MCF 10A (cell line): ENCODE measurements around the gene DNASE1L1. TPM values are rescaled to one million over a fixed set of nuclear protein-coding genes. Genes with fewer than 3 reads are reported as not detected.

ENCODE experiments used
- BruUV-seq: library from RNA; stranded (reverse); fragments of 400-500 nt; replicated peaks from 2 replicates; lab custom pipeline; 2021; lab: Mats Ljungman, UMichigan
- CTCF ChIA-PET: fragments of 300-600 bp; sonication (Branson Sonifier 250); formaldehyde crosslinking; extraction: SDS; loops from one replicate; lab custom pipeline; 2021; ENCODE audit warnings: antibody characterized with exemption, inconsistent platforms; lab: Yijun Ruan, JAX
- POLR2A ChIA-PET: fragments of 300-600, 350-650 bp; sonication (Branson Sonifier 250); formaldehyde crosslinking; extraction: SDS; loops from one replicate; lab custom pipeline; 2020; ENCODE audit warnings: antibody characterized with exemption, inconsistent platforms; lab: Yijun Ruan, JAX
- DNase-seq: peaks from one replicate; pipeline ENCODE4 v3.0.0-alpha.2; 2018; ENCODE audit not compliant: unreplicated experiment
- H3K27ac Mint-ChIP-seq: one replicate; pipeline ENCODE4 v1.8.0; 2022; ENCODE audit warnings: mild to moderate bottlenecking, low read depth, mixed read lengths; ENCODE audit not compliant: unreplicated experiment
- H3K27me3 Mint-ChIP-seq: one replicate; pipeline ENCODE4 v1.8.0; 2022; ENCODE audit warnings: mixed read lengths; ENCODE audit not compliant: insufficient read depth, unreplicated experiment
- H3K36me3 Mint-ChIP-seq: one replicate; pipeline ENCODE4 v1.8.0; 2022; ENCODE audit warnings: mild to moderate bottlenecking, moderate library complexity, mixed read lengths; ENCODE audit not compliant: insufficient read depth, unreplicated experiment
- H3K4me1 Mint-ChIP-seq: one replicate; pipeline ENCODE4 v1.8.0; 2022; ENCODE audit warnings: mixed read lengths; ENCODE audit not compliant: insufficient read depth, unreplicated experiment
- H3K4me3 Mint-ChIP-seq: one replicate; pipeline ENCODE4 v1.8.0; 2022; ENCODE audit warnings: mild to moderate bottlenecking, moderate library complexity, mixed read lengths; ENCODE audit not compliant: unreplicated experiment
- H3K9me3 Mint-ChIP-seq: one replicate; pipeline ENCODE4 v1.8.0; 2022; ENCODE audit warnings: mixed read lengths; ENCODE audit not compliant: unreplicated experiment
- CTCF ChIP-seq: fragments of 200-600 bp; IDR thresholded peaks from one replicate; pipeline ENCODE4 v1.8.0; 2022; ENCODE audit warnings: antibody characterized with exemption, mild to moderate bottlenecking; ENCODE audit not compliant: unreplicated experiment
- intact Hi-C: fragments of 100-400 bp; cut with micrococcal nuclease; formaldehyde crosslinking; loops from 2 replicates; pipeline ENCODE4 v1.14.1; 2022
- total RNA-seq: library from RNA; stranded (reverse); gene quantifications from 2 replicates; pipeline ENCODE4 v1.2.3, GENCODE V29; 2022

The DNASE1L1 gene
- total RNA-seq, 1 experiment from 2014 or later: 20.5 TPM

- CTCF ChIA-PET: interaction anchor here (1.1 to 1.9 kb wide), 2 partner anchors 35 to 119 kb away, joined by 8 to 9 read pairs; no protein-coding TSS in a partner anchor
- peak overlapping the region; percentile 63 for H3K4me3 Mint-ChIP-seq
- POLR2A ChIA-PET: interaction anchor here (1.2 to 7.7 kb wide), 3 partner anchors 11 to 106 kb away, joined by 5 to 100 read pairs (median 31); partner anchors contain the start of genes ATP6AP1 and RPL10
- BruUV-seq: no TSS peak
- no peak for DNase-seq
- H3K27ac Mint-ChIP-seq: peak overlapping the region; percentile 66
- H3K36me3 Mint-ChIP-seq: peaks cover 3% of the 10 kb centered on the region
- peaks cover 12% of the 10 kb centered on the region for H3K27me3 Mint-ChIP-seq
- no peak for TF ChIP-seq CTCF
- H3K9me3 Mint-ChIP-seq: no peaks in the 10 kb centered on the region
- H3K4me1 Mint-ChIP-seq: peaks cover 14% of the 10 kb centered on the region
- intact Hi-C loops: loop anchor here (5.0 kb wide), 1 partner anchor 34 kb away; the partner anchor contains the start of gene FAM50A
Observed at GRCh38 chrX:154408659-154409221, 314 bp downstream of the DNASE1L1 start.

GRCh38 chrX:154404625-154405192 lies 4.3 kb downstream of the DNASE1L1 start:
- intact Hi-C loops: loop anchor here (5.0 kb wide), 1 partner anchor 38 kb away; the partner anchor contains the start of gene FAM50A
- no peak for TF ChIP-seq CTCF
- CTCF ChIA-PET: interaction anchor here (1.1 kb wide), 1 partner anchor 20 kb away, joined by 3 read pairs; no protein-coding TSS in a partner anchor
- H3K36me3 Mint-ChIP-seq: peaks cover 32% of the 10 kb centered on the region
- H3K27me3 Mint-ChIP-seq: peaks cover 12% of the 10 kb centered on the region
- no TSS peak for BruUV-seq
- peaks cover 9% of the 10 kb centered on the region for H3K4me1 Mint-ChIP-seq
- POLR2A ChIA-PET: interaction anchor here (0.6 kb wide), 1 partner anchor 13 kb away, joined by 3 read pairs; no protein-coding TSS in a partner anchor
- no peak overlapping the region for H3K27ac Mint-ChIP-seq
- no peak for DNase-seq
- no peaks in the 10 kb centered on the region for H3K9me3 Mint-ChIP-seq
- H3K4me3 Mint-ChIP-seq: no peak overlapping the region

GRCh38 chrX:154403858-154404257 lies 5.2 kb downstream of the DNASE1L1 start:
- DNase-seq: no peak
- BruUV-seq: no TSS peak
- POLR2A ChIA-PET: interaction anchor here (0.6 to 0.7 kb wide), 2 partner anchors 14 to 38 kb away, joined by 3 read pairs; no protein-coding TSS in a partner anchor
- Mint-ChIP-seq H3K27me3 (peaks cover 9% of the 10 kb centered on the region), H3K4me3 (no peak overlapping the region), H3K27ac (no peak overlapping the region), H3K36me3 (peaks cover 40% of the 10 kb centered on the region), H3K9me3 (no peaks in the 10 kb centered on the region), H3K4me1 (peaks cover 10% of the 10 kb centered on the region)
- TF ChIP-seq CTCF: no peak
- CTCF ChIA-PET: interaction anchor here (1.1 kb wide), 1 partner anchor 21 kb away, joined by 3 read pairs; no protein-coding TSS in a partner anchor
- intact Hi-C loops: no loop called here

GRCh38 chrX:154403192-154403591 lies 5.9 kb downstream of the DNASE1L1 start:
- ChIA-PET CTCF (interaction anchor here (0.6 to 1.5 kb wide), 3 partner anchors 30 to 389 kb away, joined by 3 to 4 read pairs (median 4); no protein-coding TSS in a partner anchor), POLR2A (interaction anchor here (0.9 kb wide), 1 partner anchor 9 kb away, joined by 3 read pairs; no protein-coding TSS in a partner anchor)
- Mint-ChIP-seq H3K36me3 (peaks cover 47% of the 10 kb centered on the region), H3K4me1 (peaks cover 6% of the 10 kb centered on the region), H3K27ac (no peak overlapping the region), H3K27me3 (peaks cover 2% of the 10 kb centered on the region), H3K4me3 (no peak overlapping the region), H3K9me3 (no peaks in the 10 kb centered on the region)
- TF ChIP-seq CTCF: no peak
- intact Hi-C loops: no loop called here
- no TSS peak for BruUV-seq
- no peak for DNase-seq
